GM12873 (cell line): ENCODE measurements around the gene FLT3.

ENCODE experiments used
- TF ChIP-seq, protein P1 (sequence below): IDR thresholded peaks from 2 replicates; pipeline ENCODE4 v1.5.1; 2012; ENCODE audit warnings: low read depth, mild to moderate bottlenecking, moderate library complexity, low read length, control low read depth; ENCODE audit not compliant: insufficient read depth; ENCODE audit errors: missing control alignments

FLT3 gene

DNA sequence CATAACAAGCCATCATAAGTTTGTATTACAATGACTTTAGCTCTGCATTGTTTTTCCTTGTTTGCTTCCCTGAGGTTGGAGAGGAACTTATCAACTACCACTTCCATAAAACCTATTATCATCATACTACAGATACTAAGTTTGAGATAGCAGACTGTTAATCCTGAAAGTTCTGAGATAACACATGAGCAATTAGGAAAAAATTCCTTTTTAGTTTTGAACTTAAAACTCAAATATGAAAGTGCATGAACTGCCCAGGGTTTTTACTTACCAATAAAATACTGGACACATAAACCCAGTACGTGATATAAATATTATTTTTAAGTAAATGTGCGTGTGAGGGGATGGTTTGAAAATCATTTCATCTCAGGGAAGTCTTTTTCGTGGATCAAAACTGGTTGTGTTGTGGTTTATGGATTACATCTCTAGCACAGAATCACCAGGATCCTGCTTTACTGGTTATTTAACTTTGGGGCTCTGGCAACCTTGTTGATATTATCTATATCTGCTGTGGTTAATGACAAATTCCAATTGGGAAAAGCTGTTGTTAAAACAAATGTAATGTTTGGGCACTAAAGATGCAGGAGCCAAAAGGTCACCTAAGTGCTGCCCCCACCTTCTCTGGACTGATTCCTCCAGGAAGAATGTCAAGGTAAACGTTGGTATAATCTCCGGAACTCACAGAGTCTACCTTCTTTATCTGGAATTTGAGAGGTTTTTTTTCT is 143.6 kb downstream of the FLT3 start:
- TF ChIP-seq, protein P1, sequence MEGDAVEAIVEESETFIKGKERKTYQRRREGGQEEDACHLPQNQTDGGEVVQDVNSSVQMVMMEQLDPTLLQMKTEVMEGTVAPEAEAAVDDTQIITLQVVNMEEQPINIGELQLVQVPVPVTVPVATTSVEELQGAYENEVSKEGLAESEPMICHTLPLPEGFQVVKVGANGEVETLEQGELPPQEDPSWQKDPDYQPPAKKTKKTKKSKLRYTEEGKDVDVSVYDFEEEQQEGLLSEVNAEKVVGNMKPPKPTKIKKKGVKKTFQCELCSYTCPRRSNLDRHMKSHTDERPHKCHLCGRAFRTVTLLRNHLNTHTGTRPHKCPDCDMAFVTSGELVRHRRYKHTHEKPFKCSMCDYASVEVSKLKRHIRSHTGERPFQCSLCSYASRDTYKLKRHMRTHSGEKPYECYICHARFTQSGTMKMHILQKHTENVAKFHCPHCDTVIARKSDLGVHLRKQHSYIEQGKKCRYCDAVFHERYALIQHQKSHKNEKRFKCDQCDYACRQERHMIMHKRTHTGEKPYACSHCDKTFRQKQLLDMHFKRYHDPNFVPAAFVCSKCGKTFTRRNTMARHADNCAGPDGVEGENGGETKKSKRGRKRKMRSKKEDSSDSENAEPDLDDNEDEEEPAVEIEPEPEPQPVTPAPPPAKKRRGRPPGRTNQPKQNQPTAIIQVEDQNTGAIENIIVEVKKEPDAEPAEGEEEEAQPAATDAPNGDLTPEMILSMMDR = no peak

DNA sequence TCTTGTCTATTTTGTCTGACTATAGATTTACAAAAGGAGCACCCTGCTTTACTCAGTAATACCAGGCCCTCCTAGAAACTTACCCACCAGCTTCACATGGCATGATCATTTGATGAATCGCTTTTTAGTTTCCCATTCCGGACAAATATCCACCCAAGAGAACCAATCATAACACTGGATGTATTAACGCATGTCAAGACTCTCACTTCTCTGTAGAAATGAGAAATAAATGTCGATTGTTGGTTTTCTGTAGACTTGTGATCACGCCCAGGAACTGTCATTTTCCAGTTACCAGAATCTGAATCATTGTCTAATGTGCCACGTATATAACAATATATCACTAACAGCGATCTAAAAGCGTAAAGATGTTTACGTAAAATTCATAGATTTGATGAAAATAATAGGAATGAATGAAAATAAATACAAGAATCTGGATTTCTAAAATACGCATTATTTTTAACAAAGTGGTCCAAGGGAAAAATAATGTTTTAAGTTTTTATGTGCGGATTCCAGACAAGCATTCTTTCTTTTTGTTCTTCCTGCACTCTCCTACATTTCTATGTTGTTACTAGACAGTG is 145.3 kb downstream of the FLT3 start:
- TF ChIP-seq, protein P1 = no peak

DNA sequence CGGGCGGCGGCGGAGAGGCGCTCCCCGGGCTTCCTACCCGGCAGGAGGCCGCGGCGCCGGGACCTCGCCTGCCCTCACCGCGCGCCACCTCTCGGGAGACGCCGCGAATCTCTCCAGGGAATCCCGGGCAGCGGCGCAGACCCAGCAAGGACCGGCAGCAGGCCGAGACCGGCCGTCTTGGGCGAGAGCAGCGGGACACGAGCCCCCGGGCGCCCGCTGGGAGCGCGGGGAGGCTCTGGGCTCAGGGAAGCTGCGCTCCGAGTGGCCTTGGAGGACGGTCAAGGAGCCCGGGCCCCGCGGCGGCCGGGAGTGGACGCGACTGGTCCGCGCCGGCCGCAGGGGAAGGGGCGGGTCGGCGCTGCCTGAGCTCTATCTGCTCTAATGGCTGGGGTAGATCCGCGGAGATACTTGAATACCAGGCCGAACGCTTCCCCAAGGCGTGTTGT is 145.9 kb downstream of the FLT3 start:
- TF ChIP-seq, protein P1 = no peak

DNA sequence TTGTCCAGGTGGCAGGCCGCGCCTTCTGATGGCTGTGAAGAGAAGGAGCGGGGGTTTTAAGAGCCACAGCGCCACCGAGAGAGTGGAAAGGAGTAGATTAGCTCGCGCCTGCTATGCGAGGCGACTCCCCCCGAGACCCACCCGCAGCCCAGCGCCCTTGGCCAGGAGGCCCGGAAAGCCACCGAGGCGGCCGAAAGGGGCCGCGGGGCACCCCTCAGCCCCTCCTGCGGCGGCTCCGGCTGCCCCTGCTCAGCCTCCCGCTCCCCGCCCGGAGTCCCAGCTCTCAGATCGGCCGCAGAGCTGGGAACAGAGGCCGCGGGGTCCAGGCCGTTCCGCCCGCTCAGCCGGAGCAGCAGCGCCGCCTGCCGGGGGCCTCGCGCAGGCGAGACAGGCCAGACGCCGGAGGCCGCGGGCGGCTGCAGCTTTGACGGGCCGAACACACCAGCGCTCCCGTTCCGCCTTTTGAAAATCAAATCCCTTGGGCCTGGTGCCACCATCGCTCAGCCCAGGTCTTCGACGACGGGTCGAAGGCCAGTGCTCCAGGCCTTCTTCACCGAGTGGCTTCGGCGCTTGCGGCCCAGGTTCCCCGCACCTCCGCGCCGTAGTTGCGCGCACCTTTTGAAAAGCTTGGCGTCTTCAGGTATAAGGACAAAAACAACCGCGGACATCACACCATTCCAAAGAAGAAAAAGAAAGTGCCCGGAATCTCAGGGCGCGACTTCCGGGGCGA is 146.5 kb downstream of the FLT3 start:
- TF ChIP-seq, protein P1 = peak; percentile 89
